Thyroid gland (tissue), 4 donors: ENCODE results near the gene GYPB. TPM values are rescaled to one million over a fixed set of nuclear protein-coding genes. Genes with fewer than 3 reads are reported as not detected.
A peak's percentile ranks its signal among the peaks of the same experiment; 100 is the strongest.
"Not testable (repeated sequence)": the region's sequence is repeated elsewhere in the genome, so short reads cannot be mapped to it uniquely, and the experiment has no call there.

Source experiments
- DNase-seq, 2 donors: peaks; one replicate each; pipeline ENCODE4 v3.0.0-alpha.2; 2019
- H3K27ac ChIP-seq, 3 donors: fragments of 200-600 bp; sonication (generic); 1 replicate in 2 of 3; 2 replicates in 1 of 3; pipeline ENCODE4 v1.5.1; 2016 to 2019; ENCODE audit warnings: mild to moderate bottlenecking in 1 of 3, moderate library complexity in 1 of 3
- H3K27me3 ChIP-seq: fragments of 200-600 bp; sonication (generic); one replicate; pipeline ENCODE4 v1.5.1; 2019
- H3K36me3 ChIP-seq, 2 donors: fragments of 200-600 bp; sonication (generic); one replicate each; pipeline ENCODE4 v1.5.1; 2016 to 2019
- H3K4me1 ChIP-seq, 2 donors: fragments of 200-600 bp; sonication (generic); one replicate each; pipeline ENCODE4 v1.5.1; 2017 to 2019
- H3K4me3 ChIP-seq, 3 donors: fragments of 200-600 bp; sonication (generic); replicated peaks in 1 of 3; 1 replicate in 2 of 3; 2 replicates in 1 of 3; pipeline ENCODE4 v1.5.1; 2016; ENCODE audit warnings: mild to moderate bottlenecking in 1 of 3
- H3K9me3 ChIP-seq: fragments of 200-600 bp; sonication (generic); one replicate; pipeline ENCODE4 v1.5.1; 2017
- CTCF ChIP-seq, 6 experiments: fragments of 200-600 bp in 3 of 6; fragments of 450-650 bp in 3 of 6; sonication (generic) in 3 of 6; IDR thresholded peaks; one replicate each; pipeline ENCODE4 v1.5.1; 2016 to 2019; ENCODE audit warnings: antibody characterized with exemption in 6 of 6, mild to moderate bottlenecking in 2 of 6, inconsistent platforms in 1 of 6, moderate library complexity in 1 of 6
- WGBS, 2 donors: methylation state at CpG; one replicate each; pipeline ENCODE4 v1.1.5; 2017; 5-methylcytosine and 5-hydroxymethylcytosine counted together
- intact Hi-C: fragments of 100-400 bp; cut with DNase I; formaldehyde crosslinking; loops from one replicate; pipeline ENCODE4 v1.15.1; 2023
- total RNA-seq, 4 donors: library from RNA; depleted of rRNA; stranded (reverse); fragments of >200 nt; gene quantifications; one replicate each; pipeline ENCODE4 v1.2.3, GENCODE V29; 2016

The GYPB gene
- total RNA-seq, 4 donors from 2014 or later: not detected

GRCh38 chr4:144030708-144031107 lies 11.5 kb upstream of the GYPB start:
- intact Hi-C loops, H3K27ac ChIP-seq, H3K4me3 ChIP-seq, H3K4me1 ChIP-seq, H3K36me3 ChIP-seq, H3K9me3 ChIP-seq, H3K27me3 ChIP-seq: not testable (repeated sequence)
- DNase-seq: peak in 1 of 2 donors; percentile 3
- WGBS, 2 donors: 26 to 37% methylated on average over 4 of the region's 4 CpGs

- WGBS, 2 donors: 97 to 98% methylated on average over 3 to 4 of the region's 4 CpGs
- intact Hi-C loops, H3K27ac ChIP-seq, H3K27me3 ChIP-seq, H3K4me3 ChIP-seq, H3K9me3 ChIP-seq, H3K4me1 ChIP-seq, H3K36me3 ChIP-seq, DNase-seq: not testable (repeated sequence)
Observed at GRCh38 chr4:144026682-144027081, 7.5 kb upstream of the GYPB start.

GRCh38 chr4:144024399-144025053 lies 5.3 kb upstream of the GYPB start:
- H3K36me3 ChIP-seq, H3K27ac ChIP-seq, H3K27me3 ChIP-seq, DNase-seq, H3K9me3 ChIP-seq, H3K4me1 ChIP-seq, H3K4me3 ChIP-seq, intact Hi-C loops: not testable (repeated sequence)
- 64 to 66% methylated on average over 4 of the region's 4 CpGs for WGBS, 2 donors

GRCh38 chr4:144022772-144023400 lies 3.7 kb upstream of the GYPB start:
- DNase-seq, H3K4me3 ChIP-seq, H3K9me3 ChIP-seq, H3K36me3 ChIP-seq, H3K27me3 ChIP-seq, H3K4me1 ChIP-seq, H3K27ac ChIP-seq, intact Hi-C loops: not testable (repeated sequence)
- WGBS, 2 donors: 73 to 75% methylated on average over 3 of the region's 3 CpGs

- 35 to 44% methylated on average over 4 of the region's 4 CpGs for WGBS, 2 donors
- H3K36me3 ChIP-seq, H3K4me1 ChIP-seq, H3K4me3 ChIP-seq, intact Hi-C loops, H3K27ac ChIP-seq, H3K27me3 ChIP-seq, H3K9me3 ChIP-seq: not testable (repeated sequence)
- DNase-seq: peak in 1 of 2 donors; percentile 2
- peak in 4 of 6 experiments; percentile 25 to 55 (median 36) for TF ChIP-seq CTCF (IDR thresholded peaks at IDR 0.05)
Observed at GRCh38 chr4:144021336-144021990, 2.3 kb upstream of the GYPB start.

GRCh38 chr4:144018223-144019000 lies 768 bp downstream of the GYPB start:
- H3K9me3 ChIP-seq, H3K4me3 ChIP-seq, H3K36me3 ChIP-seq, H3K4me1 ChIP-seq, DNase-seq, H3K27me3 ChIP-seq, H3K27ac ChIP-seq, intact Hi-C loops: not testable (repeated sequence)
- WGBS, 2 donors: 84 to 89% methylated on average over 3 of the region's 3 CpGs

- H3K4me1 ChIP-seq, DNase-seq, H3K36me3 ChIP-seq, H3K4me3 ChIP-seq, H3K9me3 ChIP-seq, intact Hi-C loops, H3K27ac ChIP-seq, H3K27me3 ChIP-seq: not testable (repeated sequence)
- WGBS, 2 donors: 88 to 93% methylated on average over 4 of the region's 4 CpGs
Observed at GRCh38 chr4:144017271-144017670, 1.9 kb downstream of the GYPB start.

- H3K27ac ChIP-seq, H3K4me1 ChIP-seq, H3K4me3 ChIP-seq, intact Hi-C loops, H3K9me3 ChIP-seq, H3K27me3 ChIP-seq, H3K36me3 ChIP-seq, DNase-seq: not testable (repeated sequence)
- WGBS, 2 donors: 84 to 87% methylated on average over 2 of the region's 2 CpGs
Observed at GRCh38 chr4:144016057-144016605, 3.0 kb downstream of the GYPB start.
